HG02884 (cell line): Measurements from ENCODE around the gene LAD1.

Experiments
- ATAC-seq: cut with Tn5 transposase; IDR thresholded peaks from one replicate; pipeline ENCODE4 v1.9.1; 2021; ENCODE audit warnings: mild to moderate bottlenecking, moderate library complexity; ENCODE audit not compliant: unreplicated experiment

LAD1 gene

GRCh38 chr1:201353186-201353940, 45.8 kb downstream of the LAD1 start:
- no peak for ATAC-seq

GRCh38 chr1:201351617-201352016, 47.5 kb downstream of the LAD1 start:
- ATAC-seq: no peak

GRCh38 chr1:201350884-201351283, 48.2 kb downstream of the LAD1 start:
- ATAC-seq: no peak

- ATAC-seq: no peak
Measured at GRCh38 chr1:201350361-201350725, 48.8 kb downstream of the LAD1 start.

GRCh38 chr1:201349092-201349491, 50.0 kb downstream of the LAD1 start:
- ATAC-seq: no peak

GRCh38 chr1:201348211-201348566, 50.9 kb downstream of the LAD1 start:
- no peak for ATAC-seq

- no peak for ATAC-seq
Measured at GRCh38 chr1:201347498-201348210, 51.5 kb downstream of the LAD1 start.

- no peak for ATAC-seq
Measured at GRCh38 chr1:201346987-201347386, 52.1 kb downstream of the LAD1 start.

- ATAC-seq: no peak
Measured at GRCh38 chr1:201346337-201346939, 52.7 kb downstream of the LAD1 start.

- no peak for ATAC-seq
Measured at GRCh38 chr1:201345081-201345355, 54.1 kb downstream of the LAD1 start.

GRCh38 chr1:201344206-201345080, 54.7 kb downstream of the LAD1 start:
- no peak for ATAC-seq

- no peak for ATAC-seq
Measured at GRCh38 chr1:201341377-201341776, 57.7 kb downstream of the LAD1 start.

GRCh38 chr1:201336711-201337450, 62.2 kb downstream of the LAD1 start:
- ATAC-seq: no peak

- no peak for ATAC-seq
Measured at GRCh38 chr1:201335901-201336300, 63.2 kb downstream of the LAD1 start.

- ATAC-seq: no peak
Measured at GRCh38 chr1:201335174-201335870, 63.8 kb downstream of the LAD1 start.

- ATAC-seq: no peak
Measured at GRCh38 chr1:201334325-201335173, 64.6 kb downstream of the LAD1 start.

- no peak for ATAC-seq
Measured at GRCh38 chr1:201332616-201333335, 66.3 kb downstream of the LAD1 start.

GRCh38 chr1:201332021-201332420, 67.1 kb downstream of the LAD1 start:
- ATAC-seq: no peak

GRCh38 chr1:201331166-201331565, 68.0 kb downstream of the LAD1 start:
- ATAC-seq: no peak
